Measurements from ENCODE around the gene UNC45A. TPM values are rescaled to one million over a fixed set of nuclear protein-coding genes. Genes with fewer than 3 reads are reported as not detected.
"Not testable (repeated sequence)": the region's sequence is repeated elsewhere in the genome, so short reads cannot be mapped to it uniquely, and the experiment has no call there.

UNC45A gene
- total RNA-seq, 2 experiments from 2014 or later, result 46.1 to 68.0 TPM

GRCh38 chr15:90918034-90918788 lies 16.9 kb upstream of the UNC45A start:
- Histone ChIP-seq H3K4me1 (ENCODE audit: insufficient read depth, low read length, poor library complexity, severe bottlenecking) (peaks cover 24% of the 10 kb centered on the region), H3K27ac (ENCODE audit: low read depth, low read length, poor library complexity, severe bottlenecking) (no peak overlapping the region), H3K4me3 (ENCODE audit: low read depth, low read length, poor library complexity, severe bottlenecking) (no peak overlapping the region), H2AFZ (ENCODE audit: low read length) (no peak overlapping the region), H3K36me3 (ENCODE audit: insufficient read depth, low read length) (no peaks in the 10 kb centered on the region), H3K79me2 (ENCODE audit: insufficient read depth, low read depth, low read length) (no peaks in the 10 kb centered on the region), H4K20me1 (ENCODE audit: insufficient read depth, low read length) (no peaks in the 10 kb centered on the region), H3K4me2 (ENCODE audit: low read length) (no peak overlapping the region), H3K9me3 (ENCODE audit: low read length) (no peaks in the 10 kb centered on the region), H3K9me2 (ENCODE audit: insufficient read depth, low read length) (no peaks in the 10 kb centered on the region)
- POLR2A ChIA-PET, result interaction anchor here (0.6 to 1.4 kb wide), 3 partner anchors 12 to 134 kb away, joined by 3 read pairs; no protein-coding TSS in a partner anchor
- intact Hi-C loops (cut with micrococcal nuclease; ENCODE audit: unreplicated experiment), result no loop called here
- TF ChIP-seq, protein P1, sequence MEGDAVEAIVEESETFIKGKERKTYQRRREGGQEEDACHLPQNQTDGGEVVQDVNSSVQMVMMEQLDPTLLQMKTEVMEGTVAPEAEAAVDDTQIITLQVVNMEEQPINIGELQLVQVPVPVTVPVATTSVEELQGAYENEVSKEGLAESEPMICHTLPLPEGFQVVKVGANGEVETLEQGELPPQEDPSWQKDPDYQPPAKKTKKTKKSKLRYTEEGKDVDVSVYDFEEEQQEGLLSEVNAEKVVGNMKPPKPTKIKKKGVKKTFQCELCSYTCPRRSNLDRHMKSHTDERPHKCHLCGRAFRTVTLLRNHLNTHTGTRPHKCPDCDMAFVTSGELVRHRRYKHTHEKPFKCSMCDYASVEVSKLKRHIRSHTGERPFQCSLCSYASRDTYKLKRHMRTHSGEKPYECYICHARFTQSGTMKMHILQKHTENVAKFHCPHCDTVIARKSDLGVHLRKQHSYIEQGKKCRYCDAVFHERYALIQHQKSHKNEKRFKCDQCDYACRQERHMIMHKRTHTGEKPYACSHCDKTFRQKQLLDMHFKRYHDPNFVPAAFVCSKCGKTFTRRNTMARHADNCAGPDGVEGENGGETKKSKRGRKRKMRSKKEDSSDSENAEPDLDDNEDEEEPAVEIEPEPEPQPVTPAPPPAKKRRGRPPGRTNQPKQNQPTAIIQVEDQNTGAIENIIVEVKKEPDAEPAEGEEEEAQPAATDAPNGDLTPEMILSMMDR (conservative IDR thresholded peaks at IDR 0.05; ENCODE audit: low read length), result no peak
- TF ChIP-seq EZH2phosphoT487 (IDR thresholded peaks at IDR 0.05; ENCODE audit: borderline replicate concordance, low read depth, low read length), result no peak
- CTCF ChIA-PET (ENCODE audit: unreplicated experiment), result no interaction called here
- no peak for DNase-seq (ENCODE audit: low spot score)
- no TSS peak for BruUV-seq (replicated peaks)

DNA sequence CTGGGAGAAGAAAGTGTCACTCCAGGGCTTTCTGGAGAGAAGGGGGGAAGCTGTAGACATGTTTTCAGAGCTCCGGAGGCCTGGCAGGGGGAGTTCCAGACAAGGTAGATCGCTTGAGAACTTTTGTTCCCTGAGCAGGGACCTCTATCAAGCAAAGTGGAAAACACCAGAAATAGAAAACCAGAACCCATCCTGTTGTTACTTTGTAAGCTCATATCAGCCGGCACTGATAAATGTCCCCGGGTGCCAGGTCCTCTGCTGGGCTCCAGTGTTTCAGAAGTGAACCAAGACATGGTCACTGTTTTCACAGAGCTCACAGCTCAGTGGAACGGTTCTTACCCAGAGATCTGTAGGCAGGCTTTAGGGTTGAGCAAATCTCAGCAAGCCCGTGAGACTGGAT lies 16.2 kb upstream of the UNC45A start:
- intact Hi-C loops (cut with micrococcal nuclease; ENCODE audit: unreplicated experiment), result no loop called here
- CTCF ChIA-PET (ENCODE audit: unreplicated experiment), result no interaction called here
- no peak overlapping the region for H2AFZ ChIP-seq (ENCODE audit: low read length)
- no peak for DNase-seq (ENCODE audit: low spot score)
- H3K9me3 ChIP-seq (ENCODE audit: low read length), result no peaks in the 10 kb centered on the region
- H4K20me1 ChIP-seq (ENCODE audit: insufficient read depth, low read length), result no peaks in the 10 kb centered on the region
- no peak for TF ChIP-seq EZH2phosphoT487 (IDR thresholded peaks at IDR 0.05; ENCODE audit: borderline replicate concordance, low read depth, low read length)
- TF ChIP-seq, protein P1 (conservative IDR thresholded peaks at IDR 0.05; ENCODE audit: low read length), result no peak
- POLR2A ChIA-PET, result interaction anchor here (1.2 kb wide), 1 partner anchor 13 kb away, joined by 3 read pairs; no protein-coding TSS in a partner anchor
- H3K4me2 ChIP-seq (ENCODE audit: low read length), result no peak overlapping the region
- BruUV-seq (replicated peaks), result no TSS peak
- no peaks in the 10 kb centered on the region for H3K36me3 ChIP-seq (ENCODE audit: insufficient read depth, low read length)
- peaks cover 24% of the 10 kb centered on the region for H3K4me1 ChIP-seq (ENCODE audit: insufficient read depth, low read length, poor library complexity, severe bottlenecking)
- H3K9me2 ChIP-seq (ENCODE audit: insufficient read depth, low read length), result no peaks in the 10 kb centered on the region
- no peak overlapping the region for H3K27ac ChIP-seq (ENCODE audit: low read depth, low read length, poor library complexity, severe bottlenecking)
- no peak overlapping the region for H3K4me3 ChIP-seq (ENCODE audit: low read depth, low read length, poor library complexity, severe bottlenecking)
- H3K79me2 ChIP-seq (ENCODE audit: insufficient read depth, low read depth, low read length), result no peaks in the 10 kb centered on the region

DNA sequence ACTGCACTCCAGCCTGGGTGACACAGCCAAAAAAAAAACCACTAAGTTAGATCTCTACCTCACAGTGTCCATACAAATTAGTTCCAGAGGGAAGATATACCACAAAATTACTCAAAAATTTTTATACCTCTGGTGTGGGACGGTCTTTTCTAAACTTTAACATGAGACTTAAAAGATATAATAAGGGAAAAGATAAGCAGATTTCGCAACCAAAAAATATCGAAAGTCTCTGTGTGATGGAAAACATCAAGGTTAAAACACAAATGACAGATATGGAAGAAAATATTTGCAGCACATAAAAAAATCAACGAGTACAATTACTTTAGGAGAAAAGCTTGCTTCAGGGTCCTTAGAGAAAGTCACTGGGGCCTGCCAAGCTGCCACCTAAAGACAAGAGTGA lies 13.2 kb upstream of the UNC45A start:
- ChIA-PET POLR2A (interaction anchor here (0.6 to 1.4 kb wide), 2 partner anchors 10 to 665 kb away, joined by 3 to 7 read pairs; partner anchors contain the start of gene HDDC3), CTCF (ENCODE audit: unreplicated experiment) (no interaction called here)
- BruUV-seq (replicated peaks), result no TSS peak
- Histone ChIP-seq H4K20me1 (ENCODE audit: insufficient read depth, low read length) (no peaks in the 10 kb centered on the region), H3K9me3 (ENCODE audit: low read length) (no peaks in the 10 kb centered on the region), H3K4me1 (ENCODE audit: insufficient read depth, low read length, poor library complexity, severe bottlenecking) (peaks cover under 1% of the 10 kb centered on the region), H3K79me2 (ENCODE audit: insufficient read depth, low read depth, low read length) (no peaks in the 10 kb centered on the region), H3K4me3 (ENCODE audit: low read depth, low read length, poor library complexity, severe bottlenecking) (no peak overlapping the region), H3K9me2 (ENCODE audit: insufficient read depth, low read length) (no peaks in the 10 kb centered on the region), H3K27ac (ENCODE audit: low read depth, low read length, poor library complexity, severe bottlenecking) (no peak overlapping the region), H2AFZ (ENCODE audit: low read length) (no peak overlapping the region), H3K4me2 (ENCODE audit: low read length) (no peak overlapping the region), H3K36me3 (ENCODE audit: insufficient read depth, low read length) (no peaks in the 10 kb centered on the region)
- TF ChIP-seq EZH2phosphoT487 (IDR thresholded peaks at IDR 0.05; ENCODE audit: borderline replicate concordance, low read depth, low read length), result no peak
- TF ChIP-seq, protein P1 (conservative IDR thresholded peaks at IDR 0.05; ENCODE audit: low read length), result no peak
- intact Hi-C loops (cut with micrococcal nuclease; ENCODE audit: unreplicated experiment), result no loop called here
- no peak for DNase-seq (ENCODE audit: low spot score)

GRCh38 chr15:90922712-90923322 lies 12.3 kb upstream of the UNC45A start:
- H3K4me3 ChIP-seq (ENCODE audit: low read depth, low read length, poor library complexity, severe bottlenecking); intact Hi-C loops (cut with micrococcal nuclease; ENCODE audit: unreplicated experiment); CTCF ChIA-PET (ENCODE audit: unreplicated experiment); H3K79me2 ChIP-seq (ENCODE audit: insufficient read depth, low read depth, low read length); H3K36me3 ChIP-seq (ENCODE audit: insufficient read depth, low read length); H3K4me2 ChIP-seq (ENCODE audit: low read length); H3K27ac ChIP-seq (ENCODE audit: low read depth, low read length, poor library complexity, severe bottlenecking); H4K20me1 ChIP-seq (ENCODE audit: insufficient read depth, low read length); BruUV-seq (replicated peaks); H3K9me2 ChIP-seq (ENCODE audit: insufficient read depth, low read length); H3K9me3 ChIP-seq (ENCODE audit: low read length); DNase-seq (ENCODE audit: low spot score); H2AFZ ChIP-seq (ENCODE audit: low read length); H3K4me1 ChIP-seq (ENCODE audit: insufficient read depth, low read length, poor library complexity, severe bottlenecking): not testable (repeated sequence)
- POLR2A ChIA-PET, result interaction anchor here (0.6 to 1.4 kb wide), 3 partner anchors 10 to 153 kb away, joined by 3 to 7 read pairs (median 3); partner anchors contain the start of gene HDDC3
